NCI-H226 (cell line): Measurements from ENCODE around the gene CHD8.

ENCODE experiments used
- DNase-seq: peaks from one replicate; pipeline ENCODE4 v3.0.0-alpha.2; 2015

CHD8 gene

GRCh38 chr14:21356511-21356910 is 99.4 kb downstream of the CHD8 start:
- no peak for DNase-seq

GRCh38 chr14:21352587-21352986 is 103.3 kb downstream of the CHD8 start:
- DNase-seq = no peak

- DNase-seq = no peak
These were observed 105.4 kb downstream of the CHD8 start for GRCh38 chr14:21350539-21350938.

GRCh38 chr14:21347201-21347600 is 108.7 kb downstream of the CHD8 start:
- no peak for DNase-seq

GRCh38 chr14:21346532-21347135 is 109.3 kb downstream of the CHD8 start:
- DNase-seq = no peak

- no peak for DNase-seq
These were observed 112.7 kb downstream of the CHD8 start for GRCh38 chr14:21343035-21343794.
